Esophagus muscularis mucosa (tissue), 4 donors: Measurements from ENCODE around the gene MEF2D. TPM values are rescaled to one million over a fixed set of nuclear protein-coding genes. Genes with fewer than 3 reads are reported as not detected.

ENCODE experiments used
- DNase-seq: peaks from one replicate; pipeline ENCODE4 v3.0.0-alpha.2; 2017; ENCODE audit errors: extremely low spot score
- H3K27ac ChIP-seq, 4 donors: fragments of 200-600 bp; sonication (generic); replicated peaks in 1 of 4; 1 replicate in 3 of 4; 2 replicates in 1 of 4; pipeline ENCODE4 v1.5.1; 2016 to 2019; ENCODE audit warnings: mild to moderate bottlenecking in 1 of 4
- H3K27me3 ChIP-seq, 4 donors: fragments of 200-600 bp; sonication (generic); one replicate each; pipeline versions ENCODE4 v1.5.1 to v1.6.0; 2016 to 2019
- H3K36me3 ChIP-seq, 4 donors: fragments of 200-600 bp; sonication (generic); one replicate each; pipeline ENCODE4 v1.5.1; 2016 to 2019
- H3K4me1 ChIP-seq, 4 donors: fragments of 200-600 bp; sonication (generic); one replicate each; pipeline ENCODE4 v1.5.1; 2016 to 2019
- H3K4me3 ChIP-seq, 4 donors: fragments of 200-600 bp; sonication (generic); 1 replicate in 2 of 4; 2 replicates in 2 of 4; pipeline ENCODE4 v1.5.1; 2016 to 2019; ENCODE audit warnings: mild to moderate bottlenecking in 4 of 4, moderate library complexity in 1 of 4
- H3K9me3 ChIP-seq, 4 donors: fragments of 200-600 bp; sonication (generic); 1 replicate in 3 of 4; 2 replicates in 1 of 4; pipeline ENCODE4 v1.5.1; 2016 to 2019
- CTCF ChIP-seq, 3 experiments: fragments of 200-600 bp in 2 of 3; fragments of 450-650 bp in 1 of 3; sonication (generic) in 2 of 3; IDR thresholded peaks; one replicate each; pipeline ENCODE4 v1.5.1; 2017 to 2019; ENCODE audit warnings: antibody characterized with exemption in 3 of 3, mild to moderate bottlenecking in 2 of 3, moderate library complexity in 1 of 3
- EP300 ChIP-seq: sonication (generic); formaldehyde crosslinking; IDR thresholded peaks from one replicate; pipeline ENCODE4 v1.6.1; 2017; ENCODE audit warnings: antibody characterized with exemption
- POLR2A ChIP-seq: fragments of 450-650 bp; IDR thresholded peaks from one replicate; pipeline ENCODE4 v1.6.1; 2017; ENCODE audit warnings: antibody characterized with exemption, moderate library complexity, mild to moderate bottlenecking, low read depth
- POLR2AphosphoS5 ChIP-seq, 2 donors: sonication (generic); formaldehyde crosslinking; IDR thresholded peaks; one replicate each; pipeline ENCODE4 v1.6.1; 2017; ENCODE audit warnings: antibody characterized with exemption in 2 of 2
- WGBS: methylation state at CpG from one replicate; pipeline ENCODE4 v1.1.5; 2018; 5-methylcytosine and 5-hydroxymethylcytosine counted together
- intact Hi-C: fragments of 100-400 bp; cut with DNase I; formaldehyde crosslinking; loops from one replicate; pipeline ENCODE4 v1.15.1; 2023
- total RNA-seq, 4 donors: library from RNA; depleted of rRNA; stranded (reverse); fragments of >200 nt; gene quantifications; one replicate each; pipeline versions ENCODE4 v1.1.0 to v1.2.1, GENCODE V29; 2016

MEF2D gene
- total RNA-seq, 4 donors from 2014 or later = 78.0 to 138 (median 115) TPM

- Histone ChIP-seq H3K36me3 (no peaks in the 10 kb centered on the region), H3K27me3 (peaks cover 0 to 72% (median 28%) of the 10 kb centered on the region in 4 donors), H3K4me3 (no peak overlapping the region), H3K4me1 (peaks cover 5 to 7% (median 6%) of the 10 kb centered on the region in 4 donors), H3K9me3 (no peaks in the 10 kb centered on the region), H3K27ac (no peak overlapping the region)
- no peak for DNase-seq
- whole genome bisulfite sequencing = 65% methylated on average over 6 of the region's 6 CpGs
- no peak for TF ChIP-seq EP300
- no peak for TF ChIP-seq CTCF (IDR thresholded peaks at IDR 0.05)
- TF ChIP-seq POLR2A = no peak
- no peak for TF ChIP-seq POLR2AphosphoS5 (IDR thresholded peaks at IDR 0.05)
- intact Hi-C loops = no loop called here
Observed at GRCh38 chr1:156443286-156443685, 57.3 kb downstream of the MEF2D start.

GRCh38 chr1:156440654-156441437, 59.7 kb downstream of the MEF2D start:
- no peak for DNase-seq
- TF ChIP-seq POLR2AphosphoS5 (IDR thresholded peaks at IDR 0.05) = no peak
- TF ChIP-seq EP300 = no peak
- TF ChIP-seq CTCF (IDR thresholded peaks at IDR 0.05) = no peak
- TF ChIP-seq POLR2A = no peak
- H3K4me3 ChIP-seq = no peak overlapping the region
- H3K9me3 ChIP-seq = no peaks in the 10 kb centered on the region
- H3K27me3 ChIP-seq = peaks cover 15 to 97% (median 52%) of the 10 kb centered on the region in 4 donors
- H3K4me1 ChIP-seq = peaks cover 11 to 19% (median 17%) of the 10 kb centered on the region in 4 donors
- intact Hi-C loops = no loop called here
- H3K36me3 ChIP-seq = no peaks in the 10 kb centered on the region
- 44% methylated on average over 9 of the region's 9 CpGs for WGBS
- no peak overlapping the region for H3K27ac ChIP-seq

GRCh38 chr1:156439777-156440183, 60.8 kb downstream of the MEF2D start:
- no peak for DNase-seq

GRCh38 chr1:156439036-156439776, 61.4 kb downstream of the MEF2D start:
- H3K4me1 ChIP-seq = peaks cover 16 to 23% (median 20%) of the 10 kb centered on the region in 4 donors
- 38% methylated on average over 11 of the region's 11 CpGs for WGBS
- no peak for DNase-seq
- no peak overlapping the region for H3K4me3 ChIP-seq
- TF ChIP-seq CTCF (IDR thresholded peaks at IDR 0.05) = no peak
- TF ChIP-seq POLR2A = no peak
- TF ChIP-seq EP300 = no peak
- no peak for TF ChIP-seq POLR2AphosphoS5 (IDR thresholded peaks at IDR 0.05)
- H3K27ac ChIP-seq = no peak overlapping the region
- peaks cover 15 to 99% (median 68%) of the 10 kb centered on the region in 4 donors for H3K27me3 ChIP-seq
- H3K36me3 ChIP-seq = no peaks in the 10 kb centered on the region
- intact Hi-C loops = no loop called here
- H3K9me3 ChIP-seq = no peaks in the 10 kb centered on the region

More at GRCh38 chr1:156439777-156440183, 60.8 kb downstream of the MEF2D start:
- no peaks in the 10 kb centered on the region for H3K36me3 ChIP-seq
- no peak for TF ChIP-seq POLR2AphosphoS5 (IDR thresholded peaks at IDR 0.05)
- TF ChIP-seq EP300 = no peak
- no peak for TF ChIP-seq CTCF (IDR thresholded peaks at IDR 0.05)
- no peak for TF ChIP-seq POLR2A
- intact Hi-C loops = no loop called here
- H3K4me1 ChIP-seq = peaks cover 16 to 23% (median 20%) of the 10 kb centered on the region in 4 donors
- no peak overlapping the region for H3K27ac ChIP-seq
- H3K27me3 ChIP-seq = peaks cover 15 to 99% (median 63%) of the 10 kb centered on the region in 4 donors
- 25% methylated on average over 14 of the region's 14 CpGs for WGBS
- no peak overlapping the region for H3K4me3 ChIP-seq
- no peaks in the 10 kb centered on the region for H3K9me3 ChIP-seq
